B cell (primary cell): ENCODE results near the gene QSER1. TPM values are rescaled to one million over a fixed set of nuclear protein-coding genes. Genes with fewer than 3 reads are reported as not detected.

Source experiments
- ATAC-seq: fragments of 200-7000 bp; cut with Tn5 transposase; one replicate; pipeline ENCODE4 v1.10.0; 2021; ENCODE audit warnings: low read depth, mild to moderate bottlenecking, moderate number of reproducible peaks, moderate library complexity
- CTCF ChIA-PET: fragments of 350-600 bp; sonication (Branson Sonifier 250); formaldehyde crosslinking; loops from one replicate; lab custom pipeline; 2021; ENCODE audit warnings: antibody characterized with exemption, inconsistent platforms; lab: Charles Lee
- POLR2A ChIA-PET: fragments of 350-600 bp; sonication (Branson Sonifier 250); formaldehyde crosslinking; loops from one replicate; lab custom pipeline; 2021; ENCODE audit warnings: antibody characterized with exemption; lab: Charles Lee
- DNase-seq: peaks from one replicate; pipeline ENCODE4 v3.0.0; 2013
- H2AFZ ChIP-seq: 2 replicates; pipeline ENCODE4 v1.6.1; 2012; ENCODE audit warnings: mild to moderate bottlenecking, low read depth, low read length; ENCODE audit not compliant: insufficient read depth, poor library complexity, severe bottlenecking
- H3K27ac ChIP-seq, 2 donors: 1 replicate in 1 of 2; 2 replicates in 1 of 2; pipeline ENCODE4 v1.5.1; 2012 to 2013; ENCODE audit warnings: low read length in 2 of 2, mild to moderate bottlenecking in 2 of 2, moderate library complexity in 1 of 2
- H3K27me3 ChIP-seq, 4 experiments: fragments of 200-600 bp in 1 of 4; sonication (generic) in 1 of 4; replicated peaks in 1 of 4; 1 replicate in 2 of 4; 2 replicates in 2 of 4; pipeline versions ENCODE4 v1.6.1 to v1.7.0; 2013 to 2016; ENCODE audit warnings: low read length in 3 of 4, mild to moderate bottlenecking in 2 of 4, mixed read lengths in 1 of 4, moderate library complexity in 1 of 4; ENCODE audit not compliant: insufficient read depth in 4 of 4, control insufficient read depth in 3 of 4; ENCODE audit errors: control extremely low read depth in 1 of 4
- H3K36me3 ChIP-seq, 2 experiments: replicated peaks in 1 of 2; 1 replicate in 1 of 2; 2 replicates in 1 of 2; pipeline versions ENCODE4 v1.6.1 to v1.7.1; 2013; ENCODE audit warnings: low read length in 1 of 2; ENCODE audit not compliant: insufficient read depth in 2 of 2, control insufficient read depth in 1 of 2; ENCODE audit errors: control extremely low read depth in 1 of 2, extremely low read depth in 1 of 2
- H3K4me1 ChIP-seq, 2 donors: fragments of 200-600 bp in 1 of 2; sonication (generic) in 1 of 2; 1 replicate in 1 of 2; 2 replicates in 1 of 2; pipeline versions ENCODE4 v1.5.1 to v1.6.1; 2013 to 2017; ENCODE audit warnings: low read length in 2 of 2; ENCODE audit not compliant: control insufficient read depth in 2 of 2, insufficient read depth in 2 of 2
- H3K4me2 ChIP-seq: replicated peaks from 2 replicates; pipeline ENCODE3; 2012; ENCODE audit warnings: mild to moderate bottlenecking, low read depth, low read length; ENCODE audit not compliant: poor library complexity, severe bottlenecking
- H3K4me3 ChIP-seq, 5 experiments: fragments of 200-600 bp in 1 of 5; sonication (generic) in 1 of 5; 1 replicate in 3 of 5; 2 replicates in 2 of 5; pipeline versions ENCODE4 v1.5.1 to v1.7.0; 2011 to 2016; ENCODE audit warnings: low read length in 4 of 5, mild to moderate bottlenecking in 4 of 5, low read depth in 2 of 5, control low read depth in 1 of 5, moderate library complexity in 1 of 5; ENCODE audit not compliant: insufficient read depth in 1 of 5; ENCODE audit errors: control extremely low read depth in 1 of 5, extremely low read depth in 1 of 5
- H3K79me2 ChIP-seq: fragments of 200-600 bp; sonication (generic); one replicate; pipeline ENCODE4 v1.6.0; 2016; ENCODE audit warnings: low read length; ENCODE audit not compliant: control insufficient read depth, insufficient read depth
- H3K9ac ChIP-seq: fragments of 200-600 bp; sonication (generic); 2 replicates; pipeline ENCODE4 v1.6.1; 2017; ENCODE audit warnings: mild to moderate bottlenecking, low read length, moderate library complexity
- H3K9me3 ChIP-seq, 3 donors: one replicate each; pipeline versions ENCODE4 v1.6.1 to v1.7.1; 2013; ENCODE audit warnings: low read length in 2 of 3; ENCODE audit not compliant: control insufficient read depth in 2 of 3, insufficient read depth in 1 of 3; ENCODE audit errors: control extremely low read depth in 1 of 3
- H4K20me1 ChIP-seq: 2 replicates; pipeline ENCODE4 v1.6.0; 2012; ENCODE audit warnings: mild to moderate bottlenecking, low read length; ENCODE audit not compliant: insufficient read depth, control insufficient read depth, poor library complexity, severe bottlenecking
- H3K27ac Mint-ChIP-seq: one replicate; pipeline ENCODE4 v1.8.0; 2021; ENCODE audit warnings: mixed read lengths
- H3K27me3 Mint-ChIP-seq: one replicate; pipeline ENCODE4 v1.8.0; 2021; ENCODE audit warnings: mixed read lengths
- H3K4me1 Mint-ChIP-seq: one replicate; pipeline ENCODE4 v1.8.0; 2021; ENCODE audit warnings: mixed read lengths
- H3K4me3 Mint-ChIP-seq: one replicate; pipeline ENCODE4 v1.8.0; 2021; ENCODE audit warnings: mixed read lengths
- H3K9me3 Mint-ChIP-seq: one replicate; pipeline ENCODE4 v1.8.0; 2022; ENCODE audit warnings: mixed read lengths; ENCODE audit not compliant: insufficient read depth
- CTCF ChIP-seq: fragments of 200-600 bp; IDR thresholded peaks from one replicate; pipeline ENCODE4 v1.8.0; 2022; ENCODE audit warnings: antibody characterized with exemption, mild to moderate bottlenecking
- EZH2 ChIP-seq: IDR thresholded peaks from 2 replicates; pipeline ENCODE4 v1.6.1; 2012; ENCODE audit warnings: borderline replicate concordance, low read depth, mild to moderate bottlenecking, moderate library complexity, low read length; ENCODE audit not compliant: insufficient read depth, poor library complexity, severe bottlenecking
- WGBS: methylation state at CpG from one replicate; pipeline ENCODE4 v1.1.5; 2013; ENCODE audit warnings: missing lambda C conversion rate; ENCODE audit not compliant: insufficient coverage; 5-methylcytosine and 5-hydroxymethylcytosine counted together
- intact Hi-C: fragments of 100-400 bp; cut with micrococcal nuclease; formaldehyde crosslinking; loops from one replicate; pipeline ENCODE4 v1.10.0; 2022
- polyA plus RNA-seq: library from polyadenylated mRNA; depleted of rRNA; stranded (reverse); fragments of >200 nt; gene quantifications from 2 replicates; pipeline ENCODE4 v1.2.3, GENCODE V29; 2012
- total RNA-seq, 2 donors: library from RNA; stranded (reverse); fragments of 120-200 nt in 1 of 2; gene quantifications; 1 replicate in 1 of 2; 2 replicates in 1 of 2; pipeline versions ENCODE4 v1.2.3 to v1.2.4, GENCODE V29; 2013 to 2022

QSER1 gene
- total and polyA plus RNA-seq, 2 donors (not counting 1 experiment from before 2014, with no cell fraction given) = 2.5 to 23.1 TPM

GRCh38 chr11:32905028-32905667, 12.5 kb downstream of the QSER1 start:
- no peak overlapping the region for H3K4me3 Mint-ChIP-seq
- peaks cover 19% of the 10 kb centered on the region for H3K4me1 Mint-ChIP-seq
- H3K4me3 ChIP-seq = no peak overlapping the region
- no peak overlapping the region for H2AFZ ChIP-seq
- no peak for TF ChIP-seq CTCF
- no peak for TF ChIP-seq EZH2
- no peaks in the 10 kb centered on the region for H3K9me3 Mint-ChIP-seq
- WGBS = no CpG with 5 or more reads among the region's 3 CpGs
- H3K36me3 ChIP-seq = peaks cover 0 to 1% of the 10 kb centered on the region in 2 experiments
- no peak overlapping the region for H3K27ac ChIP-seq
- no peaks in the 10 kb centered on the region for H3K4me1 ChIP-seq
- peaks cover 87% of the 10 kb centered on the region for H3K79me2 ChIP-seq
- ChIA-PET CTCF (no interaction called here), POLR2A (no interaction called here)
- H3K9me3 ChIP-seq = no peaks in the 10 kb centered on the region
- H3K27me3 ChIP-seq = no peaks in the 10 kb centered on the region
- intact Hi-C loops = no loop called here
- peaks cover 36% of the 10 kb centered on the region for H4K20me1 ChIP-seq
- H3K27me3 Mint-ChIP-seq = no peaks in the 10 kb centered on the region
- no peak overlapping the region for H3K27ac Mint-ChIP-seq
- ATAC-seq (no peak), DNase-seq (no peak)
- H3K4me2 ChIP-seq = no peak overlapping the region
- no peak overlapping the region for H3K9ac ChIP-seq

GRCh38 chr11:32908619-32909018, 16.0 kb downstream of the QSER1 start:
- H3K9me3 Mint-ChIP-seq = no peaks in the 10 kb centered on the region
- no peak overlapping the region for H3K27ac Mint-ChIP-seq

More at GRCh38 chr11:32908619-32909018, 16.0 kb downstream of the QSER1 start:
- peaks cover 12% of the 10 kb centered on the region for H3K4me1 Mint-ChIP-seq
- no peaks in the 10 kb centered on the region for H3K4me1 ChIP-seq
- H3K4me3 ChIP-seq = no peak overlapping the region
- H3K9ac ChIP-seq = no peak overlapping the region
- no peaks in the 10 kb centered on the region for H3K27me3 Mint-ChIP-seq
- no peak overlapping the region for H3K4me3 Mint-ChIP-seq
- TF ChIP-seq EZH2 = no peak
- no peak for TF ChIP-seq CTCF
- ChIA-PET CTCF (no interaction called here), POLR2A (no interaction called here)
- H3K9me3 ChIP-seq = peaks cover 0 to 1% (median 0%) of the 10 kb centered on the region in 3 donors
- no peak overlapping the region for H2AFZ ChIP-seq
- H3K4me2 ChIP-seq = no peak overlapping the region
- H4K20me1 ChIP-seq = peaks cover 23% of the 10 kb centered on the region
- ATAC-seq = no peak
- peaks cover 61% of the 10 kb centered on the region for H3K79me2 ChIP-seq
- intact Hi-C loops = no loop called here
- no peak for DNase-seq
- no peaks in the 10 kb centered on the region for H3K27me3 ChIP-seq
- WGBS = 80% methylated on average over 1 of the region's 6 CpGs
- H3K36me3 ChIP-seq = peaks cover 0 to 1% of the 10 kb centered on the region in 2 experiments
- no peak overlapping the region for H3K27ac ChIP-seq
